GM10248 (cell line): ENCODE measurements around the gene C4BPA.

Experiments used
- CTCF ChIA-PET: fragments of 300-600 bp; sonication (Branson Sonifier 250); formaldehyde crosslinking; extraction: SDS; loops from one replicate; lab custom pipeline; 2021; ENCODE audit warnings: antibody characterized with exemption; lab: Yijun Ruan, JAX
- POLR2A ChIA-PET: fragments of 350-650 bp; sonication (Branson Sonifier 250); formaldehyde crosslinking; extraction: SDS; loops from one replicate; lab custom pipeline; 2020; ENCODE audit warnings: antibody characterized with exemption; lab: Yijun Ruan, JAX
- DNase-seq: peaks from one replicate; pipeline ENCODE4 v3.0.0; 2012; ENCODE audit errors: extremely low spot score
- TF ChIP-seq, protein P1 (sequence below): IDR thresholded peaks from 2 replicates; pipeline ENCODE4 v1.5.1; 2012; ENCODE audit warnings: mild to moderate bottlenecking, low read depth; ENCODE audit errors: extremely low read depth, missing control alignments, control extremely low read depth

The C4BPA gene

DNA sequence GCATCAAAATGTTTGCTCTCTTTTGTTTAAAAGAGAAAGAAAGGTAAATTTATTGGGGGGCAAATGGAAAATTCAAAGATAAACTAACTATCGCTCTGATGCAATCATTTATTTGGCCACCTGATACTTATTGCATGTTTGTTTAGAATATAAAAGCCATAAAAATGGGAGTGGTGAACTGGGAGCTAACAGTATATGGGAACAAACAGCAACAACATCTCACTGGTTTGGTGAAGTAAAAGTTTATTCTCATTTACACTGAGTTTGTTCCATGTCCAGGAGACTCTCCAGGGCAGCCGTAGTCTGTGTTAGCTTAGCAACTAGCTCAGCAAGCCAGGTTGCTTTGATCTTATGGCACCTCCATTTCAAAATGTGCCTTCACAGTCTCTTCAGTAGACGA, 20.4 kb downstream of the C4BPA start:
- POLR2A ChIA-PET = no interaction called here
- CTCF ChIA-PET = no interaction called here

DNA sequence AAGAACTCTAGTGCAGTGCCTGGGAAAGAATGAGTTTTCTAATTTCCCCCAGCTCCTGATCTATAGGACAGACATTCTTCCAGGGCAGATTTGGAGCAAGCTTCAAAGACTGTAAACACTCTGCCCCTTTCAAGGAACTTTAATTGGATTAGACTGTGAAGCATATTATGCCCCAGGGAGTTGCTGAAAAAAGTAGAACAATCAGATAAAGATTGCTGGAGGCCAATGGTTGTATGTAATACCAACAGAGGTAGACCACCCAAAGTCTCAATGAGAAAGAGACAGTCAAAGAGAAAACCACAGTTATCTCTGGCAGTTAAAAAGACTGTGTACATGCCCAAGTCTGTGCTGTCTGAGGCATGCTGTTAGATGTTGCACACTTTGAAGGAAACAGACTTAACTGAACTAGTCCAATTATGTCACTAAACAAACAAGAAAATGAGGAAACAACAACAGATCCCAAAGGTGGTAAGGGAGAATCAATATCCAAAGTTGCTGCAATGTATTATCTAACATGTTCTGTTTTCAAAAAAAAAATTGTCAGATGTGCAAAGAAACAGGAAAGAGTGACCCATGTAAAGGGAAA, 24.4 kb downstream of the C4BPA start:
- ChIA-PET POLR2A (no interaction called here), CTCF (no interaction called here)
- no peak for DNase-seq
- TF ChIP-seq, protein P1, sequence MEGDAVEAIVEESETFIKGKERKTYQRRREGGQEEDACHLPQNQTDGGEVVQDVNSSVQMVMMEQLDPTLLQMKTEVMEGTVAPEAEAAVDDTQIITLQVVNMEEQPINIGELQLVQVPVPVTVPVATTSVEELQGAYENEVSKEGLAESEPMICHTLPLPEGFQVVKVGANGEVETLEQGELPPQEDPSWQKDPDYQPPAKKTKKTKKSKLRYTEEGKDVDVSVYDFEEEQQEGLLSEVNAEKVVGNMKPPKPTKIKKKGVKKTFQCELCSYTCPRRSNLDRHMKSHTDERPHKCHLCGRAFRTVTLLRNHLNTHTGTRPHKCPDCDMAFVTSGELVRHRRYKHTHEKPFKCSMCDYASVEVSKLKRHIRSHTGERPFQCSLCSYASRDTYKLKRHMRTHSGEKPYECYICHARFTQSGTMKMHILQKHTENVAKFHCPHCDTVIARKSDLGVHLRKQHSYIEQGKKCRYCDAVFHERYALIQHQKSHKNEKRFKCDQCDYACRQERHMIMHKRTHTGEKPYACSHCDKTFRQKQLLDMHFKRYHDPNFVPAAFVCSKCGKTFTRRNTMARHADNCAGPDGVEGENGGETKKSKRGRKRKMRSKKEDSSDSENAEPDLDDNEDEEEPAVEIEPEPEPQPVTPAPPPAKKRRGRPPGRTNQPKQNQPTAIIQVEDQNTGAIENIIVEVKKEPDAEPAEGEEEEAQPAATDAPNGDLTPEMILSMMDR = no peak

More for the DNA sequence above, 20.4 kb downstream of the C4BPA start:
- no peak for DNase-seq
- TF ChIP-seq, protein P1 = no peak

DNA sequence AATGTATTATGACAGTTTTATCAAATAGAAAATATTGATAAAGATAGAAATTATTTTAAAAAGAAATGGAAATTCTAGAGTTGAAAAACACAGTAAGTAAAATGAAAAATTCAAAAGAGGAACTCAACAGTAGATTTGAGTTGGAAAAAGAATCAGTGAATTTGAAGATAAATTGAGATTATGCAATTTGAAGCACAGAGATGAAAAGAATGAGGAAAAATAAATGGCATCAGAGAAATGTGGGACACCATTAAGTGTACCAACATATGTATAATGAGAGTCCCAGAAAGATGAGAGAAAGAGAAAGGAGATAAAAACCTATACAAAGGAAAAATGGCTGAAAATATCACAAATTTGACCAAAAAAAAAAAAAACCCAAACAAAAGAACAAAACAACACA, 25.0 kb downstream of the C4BPA start:
- TF ChIP-seq, protein P1 = no peak
- ChIA-PET CTCF (interaction anchor here (1.1 kb wide), 1 partner anchor 11 kb away, joined by 3 read pairs; no protein-coding TSS in a partner anchor), POLR2A (interaction anchor here (0.6 kb wide), 1 partner anchor 393 kb away, joined by 3 read pairs; no protein-coding TSS in a partner anchor)
- DNase-seq = no peak

DNA sequence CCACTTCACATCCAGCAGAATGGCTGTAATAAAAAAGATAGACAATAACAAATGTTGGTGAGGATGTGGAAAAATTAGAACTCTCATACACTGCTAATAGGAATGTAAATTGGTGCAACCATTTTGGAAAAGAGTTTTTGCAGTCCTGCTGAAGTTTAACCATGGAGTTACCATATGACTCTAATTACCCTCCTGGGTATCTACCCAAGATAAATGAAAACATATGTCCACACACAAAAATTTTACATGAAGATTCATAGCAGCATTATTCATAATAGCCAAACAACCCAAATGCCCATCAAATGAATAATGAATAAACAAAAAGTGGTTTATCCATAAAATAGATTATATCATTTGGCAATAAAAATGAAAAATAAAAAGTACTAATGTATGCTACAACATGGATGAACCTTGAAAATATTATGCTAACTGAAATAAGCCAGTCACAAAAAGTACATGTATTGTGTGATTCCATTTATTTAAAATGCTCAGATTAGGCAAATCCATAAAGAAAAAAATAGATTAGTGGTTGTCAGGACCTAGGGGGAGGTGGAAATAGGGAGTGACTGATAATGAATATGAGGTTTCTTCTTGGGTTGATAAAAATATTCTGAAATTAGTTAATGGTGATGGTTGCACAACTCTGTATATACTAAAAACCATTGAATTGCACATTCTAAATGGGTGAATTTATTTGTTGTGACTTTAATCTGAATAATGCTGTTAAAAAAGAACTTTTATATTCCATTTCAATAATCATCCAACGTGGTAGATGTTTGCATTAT, 26.4 kb downstream of the C4BPA start:
- POLR2A ChIA-PET = no interaction called here
- TF ChIP-seq, protein P1 = no peak
- CTCF ChIA-PET = interaction anchor here (1.1 kb wide), 1 partner anchor 10 kb away, joined by 3 read pairs; no protein-coding TSS in a partner anchor
- DNase-seq = no peak

DNA sequence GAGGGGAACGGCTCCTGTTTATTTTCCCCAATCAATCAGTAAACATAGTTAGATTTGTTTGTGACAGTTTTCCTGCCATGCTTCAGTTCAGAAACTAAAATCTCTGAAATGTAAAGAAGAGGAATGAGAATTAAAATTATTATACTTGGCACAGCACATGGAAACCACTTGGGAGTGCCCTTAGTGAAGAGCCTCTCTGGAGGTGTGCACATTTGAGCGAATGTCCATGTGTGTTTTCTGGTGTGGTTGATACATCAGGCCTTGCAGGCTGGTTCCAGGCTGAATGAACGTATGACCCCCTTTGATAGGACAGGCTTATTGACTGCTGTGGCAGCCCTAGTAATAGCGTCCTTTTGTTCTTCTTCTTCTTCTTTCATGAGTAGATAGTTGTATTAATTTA, 27.1 kb downstream of the C4BPA start:
- CTCF ChIA-PET = no interaction called here
- DNase-seq = no peak
- POLR2A ChIA-PET = no interaction called here

DNA sequence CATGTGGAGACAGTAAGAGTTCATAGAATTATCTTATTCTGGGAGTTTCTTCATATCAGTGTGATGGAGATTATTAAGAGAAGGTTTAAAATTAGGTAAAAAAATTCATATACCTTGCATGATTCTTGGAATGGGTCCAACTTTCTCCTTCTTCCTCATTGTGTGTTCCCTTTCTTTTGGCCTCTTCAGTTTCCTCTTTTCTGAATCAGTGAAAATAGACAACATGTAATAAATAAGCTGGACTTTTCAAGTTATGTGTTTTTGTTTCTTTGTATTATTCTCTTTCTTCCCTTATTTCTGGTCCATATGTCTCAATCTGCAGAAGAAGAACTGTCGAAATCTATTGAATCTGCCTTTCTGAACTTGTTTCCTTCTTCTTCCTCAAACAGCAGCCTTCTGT, 30.5 kb downstream of the C4BPA start:
- ChIA-PET POLR2A (no interaction called here), CTCF (interaction anchor here (0.8 kb wide), 1 partner anchor 9 kb away, joined by 3 read pairs; no protein-coding TSS in a partner anchor)
- no peak for DNase-seq
- TF ChIP-seq, protein P1 = no peak

More for the DNA sequence above, 27.1 kb downstream of the C4BPA start:
- TF ChIP-seq, protein P1 = no peak
